HG03196 (cell line): Measurements from ENCODE around the gene CFAP251.

Experiments used
- ATAC-seq: cut with Tn5 transposase; IDR thresholded peaks from one replicate; pipeline ENCODE4 v1.9.1; 2021; ENCODE audit not compliant: unreplicated experiment

The CFAP251 gene

DNA sequence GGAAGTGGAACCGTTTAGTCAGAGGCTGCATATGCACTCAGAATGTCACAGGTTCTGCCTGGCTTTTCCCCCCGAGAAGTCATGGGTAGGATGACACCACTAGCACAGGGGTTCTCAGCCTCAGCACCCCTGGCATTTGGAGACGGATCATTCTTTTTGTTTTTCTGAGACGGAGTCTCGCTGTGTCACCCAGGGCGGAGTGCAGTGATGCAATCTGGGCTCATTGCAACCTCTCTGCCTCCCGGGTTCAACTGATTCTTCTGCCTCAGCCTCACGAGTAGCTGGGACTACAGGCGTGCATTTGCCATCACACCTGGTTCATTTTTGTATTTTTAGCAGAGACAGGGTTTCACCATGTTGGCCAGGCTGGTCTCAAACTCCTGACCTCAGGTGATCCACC, 131.4 kb downstream of the CFAP251 start:
- ATAC-seq = no peak

DNA sequence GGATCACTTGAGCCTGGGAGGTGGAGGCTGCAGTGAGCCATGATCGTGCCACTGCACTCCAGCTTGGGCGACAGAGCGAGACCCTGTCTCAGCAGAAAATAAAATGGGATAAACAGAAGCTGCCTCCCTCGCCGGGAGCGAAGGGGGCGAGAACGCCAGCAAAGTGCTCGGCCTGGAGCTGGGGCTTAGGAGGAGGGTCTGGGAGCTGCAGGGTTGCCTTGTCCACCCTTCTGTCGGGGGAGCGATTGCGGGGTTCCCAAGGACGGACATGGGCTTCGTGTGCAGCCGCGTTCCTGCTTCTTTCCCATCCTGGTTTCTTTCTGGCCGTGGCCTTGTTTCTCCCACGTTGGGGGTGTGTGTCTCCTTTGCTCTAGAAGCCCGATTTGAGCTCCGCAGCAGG, 132.3 kb downstream of the CFAP251 start:
- no peak for ATAC-seq

DNA sequence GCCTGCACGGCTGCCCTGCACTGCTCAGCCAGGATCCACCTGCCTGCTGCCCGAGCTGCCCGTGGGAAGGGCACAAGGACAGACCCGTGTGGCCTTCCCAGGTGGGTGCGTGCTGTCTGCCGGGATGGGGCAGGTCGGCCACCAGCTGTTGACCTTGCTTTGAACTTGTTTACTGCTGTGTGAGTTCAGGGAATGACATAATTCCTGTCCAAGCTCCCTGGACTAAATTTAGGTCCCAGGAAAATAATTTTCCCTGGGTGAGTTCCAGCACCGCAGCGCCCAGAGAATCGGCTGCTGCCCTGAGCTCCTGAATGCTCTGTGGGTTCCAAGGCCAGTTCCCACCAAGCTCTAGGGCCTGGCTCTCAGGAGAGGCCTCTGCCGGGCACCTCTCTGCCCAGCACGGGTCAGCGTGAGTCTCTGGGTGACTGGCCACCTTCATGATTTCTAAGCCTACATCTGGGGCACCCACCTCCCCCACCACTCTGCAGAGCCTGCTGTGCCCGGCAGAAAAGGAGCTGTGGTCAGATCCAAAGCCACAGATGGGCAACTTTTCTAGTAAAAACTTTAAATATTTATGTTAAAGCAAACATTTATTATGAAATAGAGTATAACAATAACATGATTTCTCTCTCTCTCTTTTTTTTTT, 133.0 kb downstream of the CFAP251 start:
- ATAC-seq = no peak

DNA sequence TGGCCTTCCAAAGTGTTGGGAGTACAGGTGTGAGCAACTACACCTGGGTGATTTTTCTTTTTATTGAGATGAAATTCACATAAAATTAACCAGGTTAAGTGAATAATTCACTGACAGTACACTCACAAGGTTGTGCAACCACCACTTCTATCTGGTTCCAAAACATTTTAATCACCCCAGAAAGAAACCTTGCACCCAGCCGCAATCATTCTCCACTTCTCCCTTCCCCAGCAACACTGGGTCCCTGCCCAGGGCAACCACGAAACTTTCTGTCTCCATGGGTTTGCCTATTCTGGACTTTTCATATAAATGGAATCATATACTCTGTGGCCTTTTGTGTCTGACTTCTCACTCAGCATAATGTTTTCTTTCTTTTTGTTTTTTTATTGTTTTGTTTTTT, 133.9 kb downstream of the CFAP251 start:
- no peak for ATAC-seq
